DMS53 treated with DMSO at 0.1 percent for 48 hours (cell line): ENCODE measurements around the gene CIDEA.
"Not testable (repeated sequence)": the region's sequence is repeated elsewhere in the genome, so short reads cannot be mapped to it uniquely, and the experiment has no call there.

Experiments used
- DNase-seq: peaks from one replicate; lab custom pipeline; 2025; ENCODE audit not compliant: unreplicated experiment; lab: John Stamatoyannopoulos, UW

The CIDEA gene

GRCh38 chr18:12238826-12239225, 15.3 kb upstream of the CIDEA start:
- DNase-seq, result no peak

GRCh38 chr18:12239431-12239830, 14.7 kb upstream of the CIDEA start:
- DNase-seq, result no peak

GRCh38 chr18:12242658-12243260, 11.4 kb upstream of the CIDEA start:
- DNase-seq, result no peak

GRCh38 chr18:12243272-12243671, 10.9 kb upstream of the CIDEA start:
- not testable (repeated sequence) for DNase-seq

- no peak for DNase-seq
Observed at GRCh38 chr18:12245793-12246135, 8.4 kb upstream of the CIDEA start.

GRCh38 chr18:12246849-12247808, 7.0 kb upstream of the CIDEA start:
- no peak for DNase-seq

GRCh38 chr18:12247946-12248345, 6.2 kb upstream of the CIDEA start:
- DNase-seq, result no peak

GRCh38 chr18:12248926-12249720, 5.0 kb upstream of the CIDEA start:
- no peak for DNase-seq

GRCh38 chr18:12251311-12251710, 2.9 kb upstream of the CIDEA start:
- no peak for DNase-seq

GRCh38 chr18:12252061-12252460, 2.1 kb upstream of the CIDEA start:
- no peak for DNase-seq

GRCh38 chr18:12253027-12253426, 1.1 kb upstream of the CIDEA start:
- no peak for DNase-seq

GRCh38 chr18:12253663-12254135, 462 bp upstream of the CIDEA start:
- peak; percentile 19 for DNase-seq

- DNase-seq, result no peak
Observed at GRCh38 chr18:12254820-12255511, 805 bp downstream of the CIDEA start.

GRCh38 chr18:12255626-12256026, 1.5 kb downstream of the CIDEA start:
- DNase-seq, result no peak

- no peak for DNase-seq
Observed at GRCh38 chr18:12256951-12257350, 2.8 kb downstream of the CIDEA start.

GRCh38 chr18:12257996-12258718, 4.0 kb downstream of the CIDEA start:
- no peak for DNase-seq

GRCh38 chr18:12258719-12259705, 4.9 kb downstream of the CIDEA start:
- no peak for DNase-seq

- DNase-seq, result no peak
Observed at GRCh38 chr18:12262748-12263147, 8.6 kb downstream of the CIDEA start.

- DNase-seq, result no peak
Observed at GRCh38 chr18:12264864-12265263, 10.7 kb downstream of the CIDEA start.
